Kasumi-1 (cell line): ENCODE data around the gene ADIPOQ.
"Not testable (repeated sequence)": the region's sequence is repeated elsewhere in the genome, so short reads cannot be mapped to it uniquely, and the experiment has no call there.

ENCODE experiments used
- DNase-seq, 2 experiments: peaks; one replicate each; lab custom pipeline; 2025; lab: John Stamatoyannopoulos, UW

The ADIPOQ gene

GRCh38 chr3:186826410-186826975, 16.0 kb upstream of the ADIPOQ start:
- DNase-seq = no peak

DNA sequence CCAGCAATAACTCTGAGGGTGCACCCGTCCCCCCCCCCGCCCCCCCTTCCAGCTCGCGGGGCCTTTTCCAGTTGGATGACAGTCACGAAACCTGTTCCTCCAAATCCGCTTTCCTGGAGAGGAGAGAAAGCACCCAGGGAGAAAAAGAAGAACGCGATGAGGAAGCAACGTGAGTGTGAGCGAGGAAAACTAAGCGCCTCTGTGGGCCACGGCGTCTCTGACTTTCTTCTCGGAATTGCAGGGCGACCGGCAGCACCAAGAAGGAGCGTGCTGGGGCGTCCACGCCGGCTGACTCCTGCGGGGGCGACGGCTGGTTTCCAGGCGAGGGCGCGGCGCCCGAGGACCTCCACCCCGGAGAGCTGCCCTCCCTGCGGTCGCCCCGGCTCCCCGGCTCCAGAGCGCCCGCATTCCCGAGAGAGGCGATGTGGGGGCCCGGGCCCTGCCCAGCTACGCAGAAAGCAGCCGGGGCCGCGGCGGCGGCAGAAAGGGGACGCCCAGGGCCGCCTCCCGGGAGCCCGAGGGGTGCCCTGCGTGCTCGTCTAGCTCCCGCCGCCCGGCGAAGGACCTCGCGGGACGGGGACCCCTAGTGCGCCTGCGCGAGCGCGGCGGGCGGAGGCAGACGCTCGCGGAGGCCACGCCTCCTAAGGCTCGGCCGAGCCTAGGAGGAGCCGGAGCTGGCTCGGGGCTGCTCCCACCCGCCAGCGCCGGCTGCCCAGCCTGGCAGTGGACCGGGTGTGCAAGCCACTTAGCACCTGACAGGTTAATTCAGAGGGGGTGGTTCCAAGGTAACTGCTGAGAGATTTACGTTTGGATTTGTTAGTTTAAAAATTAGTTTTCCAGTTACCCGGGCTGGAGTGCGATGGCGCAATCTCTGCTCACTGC, 15.3 kb upstream of the ADIPOQ start:
- DNase-seq = peak; percentile 66 to 82

- DNase-seq = no peak
Observed at GRCh38 chr3:186828340-186828739, 14.2 kb upstream of the ADIPOQ start.

- DNase-seq = no peak
Observed at GRCh38 chr3:186831798-186832197, 10.7 kb upstream of the ADIPOQ start.

DNA sequence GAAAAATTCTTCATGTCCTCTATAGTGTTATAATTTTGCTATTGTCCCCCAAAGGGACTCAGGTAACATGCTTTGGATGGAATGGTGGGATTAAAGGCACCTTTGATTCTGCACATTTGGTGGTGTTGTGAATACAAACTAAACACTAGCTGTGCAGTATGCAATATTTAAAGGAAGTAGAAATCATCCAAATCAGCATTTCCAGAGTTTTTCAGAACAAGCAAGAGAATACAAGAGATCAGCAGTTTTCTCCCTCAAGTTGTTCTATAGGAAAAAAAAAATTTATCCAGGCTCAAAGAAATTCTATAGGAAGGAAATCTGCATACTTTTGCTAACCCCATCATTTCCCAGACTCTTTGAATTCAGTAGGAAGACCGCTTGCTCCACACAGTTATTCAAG, 10.2 kb upstream of the ADIPOQ start:
- no peak for DNase-seq

DNA sequence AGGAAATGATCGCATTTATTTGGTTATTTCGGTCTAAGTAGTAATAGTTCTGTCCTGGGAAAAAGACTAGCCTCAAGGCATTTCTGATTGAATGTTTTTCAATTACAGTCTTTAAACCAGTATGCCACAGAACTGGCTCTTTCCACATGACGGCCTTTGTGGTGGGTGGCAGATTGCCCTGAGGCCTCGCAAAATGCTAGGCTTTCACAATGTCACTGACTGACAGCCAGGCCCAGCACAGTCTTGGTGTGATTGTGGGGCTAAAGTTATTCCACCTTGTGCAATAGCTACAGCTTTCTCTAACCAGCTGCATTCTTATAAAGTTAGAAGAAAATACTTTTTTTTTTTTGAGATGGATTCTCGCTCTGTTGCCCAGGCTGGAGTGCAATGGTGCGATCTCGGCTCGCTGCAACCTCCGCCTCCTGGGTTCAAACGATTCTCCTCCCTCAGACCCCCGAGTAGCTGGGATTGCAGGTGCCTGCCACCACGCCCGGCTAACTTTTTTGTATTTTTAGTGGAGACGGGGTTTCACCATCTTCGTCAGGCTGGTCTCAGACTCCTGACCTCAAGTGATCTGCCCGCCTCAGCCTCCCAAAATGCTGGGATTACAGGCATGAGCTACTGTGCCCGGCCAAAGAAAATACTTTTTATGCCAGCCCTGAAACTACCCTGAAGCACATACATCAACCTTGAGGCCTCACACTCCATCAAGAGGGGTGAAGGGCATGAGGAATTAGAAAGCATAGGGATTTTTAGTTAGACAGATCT, 2.5 kb upstream of the ADIPOQ start:
- no peak for DNase-seq

- no peak for DNase-seq
Observed at GRCh38 chr3:186841620-186842019, 890 bp upstream of the ADIPOQ start.

DNA sequence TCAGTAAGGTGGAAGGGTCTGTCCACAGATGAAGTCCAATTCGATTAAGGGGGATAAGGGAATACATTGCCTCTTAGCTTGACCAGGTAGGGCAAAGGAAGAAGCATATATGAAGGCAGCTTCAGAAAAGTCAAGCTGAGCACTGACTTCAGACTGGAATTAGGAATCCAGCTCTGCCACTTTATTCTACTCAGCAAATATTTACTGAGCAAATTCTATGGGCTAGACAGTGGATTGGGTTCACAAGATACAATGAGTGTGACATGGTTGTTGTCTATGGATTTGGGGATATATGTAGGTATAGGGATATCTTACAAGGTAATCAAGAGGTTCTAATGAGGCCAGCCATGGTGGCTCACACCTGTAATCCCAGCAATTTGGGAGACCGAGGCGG, 526 bp downstream of the ADIPOQ start:
- no peak for DNase-seq

DNA sequence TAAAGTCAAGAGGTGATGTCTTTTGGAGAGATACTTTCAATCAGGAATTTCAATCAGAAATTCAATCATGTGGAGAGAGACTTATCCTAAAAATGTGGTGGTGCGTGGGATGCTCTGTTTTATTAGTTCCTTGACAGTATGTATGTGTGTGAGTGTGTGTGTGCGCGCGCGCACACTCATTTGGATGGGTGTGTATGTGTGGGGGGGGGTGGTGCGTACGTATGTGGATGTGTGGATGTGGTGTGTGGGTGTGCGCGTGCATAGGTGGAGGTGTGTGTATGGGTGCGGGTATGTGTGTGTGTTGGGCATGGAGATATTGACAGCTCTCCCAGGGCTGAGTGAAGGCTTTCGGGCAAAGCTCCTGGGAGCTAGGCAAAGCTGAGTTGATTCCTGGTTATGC, 2.4 kb downstream of the ADIPOQ start:
- DNase-seq = no peak

DNA sequence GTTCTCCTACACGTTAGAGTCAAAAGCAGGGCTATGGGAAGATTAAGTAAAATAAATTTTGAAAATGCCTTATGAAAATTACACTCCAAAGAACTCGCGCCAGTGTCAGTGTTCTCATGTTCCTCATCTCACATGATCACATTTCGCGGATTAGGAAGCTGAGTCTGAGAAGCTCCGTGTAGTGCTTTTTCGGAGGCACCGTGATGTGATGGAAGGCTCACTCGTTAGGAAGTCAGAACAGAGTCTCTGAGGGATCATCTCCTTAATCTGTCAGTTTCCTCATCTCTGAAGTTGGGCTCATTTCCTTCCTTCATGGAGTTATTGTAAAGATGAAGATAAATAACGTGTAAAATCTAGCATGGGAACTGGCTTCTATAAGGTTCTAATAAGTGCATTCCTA, 3.2 kb downstream of the ADIPOQ start:
- DNase-seq = no peak

DNA sequence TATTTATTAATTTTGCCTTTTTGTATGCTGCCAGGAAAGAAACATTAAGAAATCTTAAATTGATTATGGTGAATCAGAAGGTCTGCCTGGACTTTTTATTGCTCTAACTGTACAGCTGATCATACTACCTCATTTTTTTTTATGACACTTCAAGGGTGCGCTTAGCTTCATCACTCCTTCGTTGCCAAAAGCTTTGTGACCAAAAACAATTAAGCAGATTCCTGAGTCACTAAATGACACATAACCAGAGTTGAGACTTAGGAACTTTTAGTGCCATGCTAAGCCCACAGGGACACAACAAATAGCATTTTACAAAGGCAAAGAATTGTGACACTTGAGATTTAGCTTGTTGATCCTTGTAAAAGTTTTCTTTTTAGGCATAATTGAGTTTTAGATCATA, 4.9 kb downstream of the ADIPOQ start:
- no peak for DNase-seq

- peak; percentile 54 to 76 for DNase-seq
Observed at GRCh38 chr3:186849374-186849975, 7.0 kb downstream of the ADIPOQ start.

DNA sequence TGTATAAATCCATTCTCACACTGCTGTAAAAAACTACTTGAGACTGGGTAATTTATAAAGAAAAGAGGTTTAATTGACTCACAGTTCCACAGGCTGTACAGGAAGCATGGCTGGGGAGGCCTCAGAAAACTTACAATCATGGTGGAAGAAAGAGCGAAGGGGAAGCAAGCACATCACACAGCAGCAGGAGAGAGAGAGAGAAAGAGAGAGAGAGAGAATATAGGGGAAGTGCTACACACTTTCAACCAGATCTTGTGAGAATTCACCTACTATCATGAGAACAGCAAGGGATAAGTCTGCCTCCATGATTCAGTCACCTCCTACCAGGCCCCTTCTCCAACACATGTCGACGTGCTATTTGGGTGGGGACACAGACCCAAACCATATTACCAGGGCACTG, 9.3 kb downstream of the ADIPOQ start:
- DNase-seq = not testable (repeated sequence)

DNA sequence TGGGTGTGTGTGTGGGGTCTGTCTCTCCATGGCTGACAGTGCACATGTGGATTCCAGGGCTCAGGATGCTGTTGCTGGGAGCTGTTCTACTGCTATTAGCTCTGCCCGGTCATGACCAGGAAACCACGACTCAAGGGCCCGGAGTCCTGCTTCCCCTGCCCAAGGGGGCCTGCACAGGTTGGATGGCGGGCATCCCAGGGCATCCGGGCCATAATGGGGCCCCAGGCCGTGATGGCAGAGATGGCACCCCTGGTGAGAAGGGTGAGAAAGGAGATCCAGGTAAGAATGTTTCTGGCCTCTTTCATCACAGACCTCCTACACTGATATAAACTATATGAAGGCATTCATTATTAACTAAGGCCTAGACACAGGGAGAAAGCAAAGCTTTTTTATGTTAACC, 10.5 kb downstream of the ADIPOQ start:
- DNase-seq = no peak

DNA sequence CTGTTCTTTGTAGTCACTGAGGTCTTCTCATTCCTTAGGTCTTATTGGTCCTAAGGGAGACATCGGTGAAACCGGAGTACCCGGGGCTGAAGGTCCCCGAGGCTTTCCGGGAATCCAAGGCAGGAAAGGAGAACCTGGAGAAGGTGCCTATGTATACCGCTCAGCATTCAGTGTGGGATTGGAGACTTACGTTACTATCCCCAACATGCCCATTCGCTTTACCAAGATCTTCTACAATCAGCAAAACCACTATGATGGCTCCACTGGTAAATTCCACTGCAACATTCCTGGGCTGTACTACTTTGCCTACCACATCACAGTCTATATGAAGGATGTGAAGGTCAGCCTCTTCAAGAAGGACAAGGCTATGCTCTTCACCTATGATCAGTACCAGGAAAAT, 11.6 kb downstream of the ADIPOQ start:
- DNase-seq = no peak

DNA sequence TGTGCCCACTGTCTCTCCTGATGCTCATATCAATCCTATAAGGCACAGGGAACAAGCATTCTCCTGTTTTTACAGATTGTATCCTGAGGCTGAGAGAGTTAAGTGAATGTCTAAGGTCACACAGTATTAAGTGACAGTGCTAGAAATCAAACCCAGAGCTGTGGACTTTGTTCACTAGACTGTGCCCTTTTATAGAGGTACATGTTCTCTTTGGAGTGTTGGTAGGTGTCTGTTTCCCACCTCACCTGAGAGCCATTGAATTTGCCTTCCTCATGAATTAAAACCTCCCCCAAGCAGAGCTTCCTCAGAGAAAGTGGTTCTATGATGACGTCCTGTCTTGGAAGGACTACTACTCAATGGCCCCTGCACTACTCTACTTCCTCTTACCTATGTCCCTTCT, 12.4 kb downstream of the ADIPOQ start:
- DNase-seq = no peak

GRCh38 chr3:186857743-186858142, 15.2 kb downstream of the ADIPOQ start:
- no peak for DNase-seq

- DNase-seq = not testable (repeated sequence)
Observed at GRCh38 chr3:186865215-186865853, 22.8 kb downstream of the ADIPOQ start.

- not testable (repeated sequence) for DNase-seq
Observed at GRCh38 chr3:186866095-186866494, 23.6 kb downstream of the ADIPOQ start.

DNA sequence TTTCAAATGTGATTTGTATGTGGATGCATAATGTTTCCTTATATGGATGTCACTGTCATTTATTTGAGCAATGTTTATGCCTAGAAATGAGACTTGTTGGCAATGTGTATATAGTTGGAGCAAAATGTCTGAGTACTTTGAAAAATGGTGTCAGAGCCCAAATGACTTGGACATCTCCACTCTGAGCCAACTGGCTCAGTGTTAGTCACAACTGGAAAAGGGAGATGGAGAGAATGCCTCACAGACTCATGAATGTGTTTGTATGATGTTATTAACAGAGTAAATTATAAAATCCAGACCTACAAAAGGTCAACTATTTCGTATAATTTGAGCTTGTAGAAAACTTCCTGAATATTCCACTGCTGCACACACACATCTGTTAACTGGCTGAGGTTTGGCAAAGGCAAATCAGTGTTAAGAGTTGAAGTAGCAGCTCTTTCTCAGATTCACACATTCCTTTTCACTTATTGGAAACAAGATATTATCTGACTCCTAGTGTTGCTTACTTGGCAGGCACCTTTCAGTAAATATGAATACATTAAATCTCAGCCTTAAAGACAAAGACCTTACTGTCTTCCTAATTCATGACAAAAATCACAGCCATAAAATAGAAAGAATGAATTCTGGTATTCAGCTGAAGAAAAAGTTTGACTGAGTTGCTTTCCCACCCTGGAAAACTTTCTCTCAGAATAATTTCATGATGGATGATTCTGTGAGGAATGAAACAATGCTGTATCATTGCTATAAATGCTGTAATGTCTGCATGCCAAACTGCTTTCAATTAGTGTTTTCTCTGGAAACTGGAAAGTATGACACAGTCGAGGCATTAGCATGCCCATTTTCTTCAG, 27.0 kb downstream of the ADIPOQ start:
- no peak for DNase-seq
